HG03439 (cell line): ENCODE measurements around the gene CNTNAP5.

Experiments used
- ATAC-seq: cut with Tn5 transposase; IDR thresholded peaks from one replicate; pipeline ENCODE4 v1.9.1; 2021; ENCODE audit warnings: mild to moderate bottlenecking, moderate library complexity; ENCODE audit not compliant: unreplicated experiment

CNTNAP5 gene

DNA sequence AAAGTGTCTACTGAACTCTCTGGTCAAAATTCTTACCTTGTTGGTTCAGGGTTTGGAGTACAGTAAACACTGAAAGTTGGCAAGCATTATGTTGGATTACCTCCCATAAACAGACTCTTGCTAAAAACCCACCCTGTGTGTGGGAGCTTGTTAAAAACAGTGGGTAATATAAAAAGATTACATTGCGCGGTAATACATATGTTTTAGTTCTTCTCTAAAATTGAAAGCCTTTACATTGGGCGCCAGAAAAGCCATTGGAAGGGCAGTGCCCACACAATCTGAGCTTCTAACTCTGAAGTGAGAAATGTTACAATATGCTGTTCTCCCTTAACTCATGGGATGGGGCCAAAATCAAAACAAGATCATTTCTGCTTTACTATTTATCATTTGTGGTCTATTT is 510.7 kb downstream of the CNTNAP5 start:
- ATAC-seq: no peak

GRCh38 chr2:124536591-124536990 is 511.5 kb downstream of the CNTNAP5 start:
- ATAC-seq: no peak

DNA sequence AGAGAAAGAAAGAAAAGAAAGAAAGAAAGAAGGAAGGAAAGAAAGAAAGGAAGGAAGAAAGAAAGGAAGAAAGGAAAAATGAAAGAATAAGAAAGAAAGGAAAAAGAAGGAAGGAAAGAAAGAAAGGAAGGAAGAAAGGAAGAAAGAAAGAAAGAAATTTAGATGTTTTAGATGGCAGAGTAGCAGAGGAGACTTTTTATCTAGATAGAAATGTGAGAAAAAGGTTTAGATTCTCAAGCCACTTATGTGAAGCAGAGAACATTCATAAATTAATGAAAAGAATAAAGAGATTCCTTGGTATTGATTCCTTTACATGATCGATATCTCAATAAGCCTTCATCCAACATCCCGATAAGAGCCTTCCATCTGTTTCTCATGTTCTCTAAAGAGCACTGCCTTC is 513.5 kb downstream of the CNTNAP5 start:
- no peak for ATAC-seq

GRCh38 chr2:124540805-124541204 is 515.7 kb downstream of the CNTNAP5 start:
- ATAC-seq: no peak

DNA sequence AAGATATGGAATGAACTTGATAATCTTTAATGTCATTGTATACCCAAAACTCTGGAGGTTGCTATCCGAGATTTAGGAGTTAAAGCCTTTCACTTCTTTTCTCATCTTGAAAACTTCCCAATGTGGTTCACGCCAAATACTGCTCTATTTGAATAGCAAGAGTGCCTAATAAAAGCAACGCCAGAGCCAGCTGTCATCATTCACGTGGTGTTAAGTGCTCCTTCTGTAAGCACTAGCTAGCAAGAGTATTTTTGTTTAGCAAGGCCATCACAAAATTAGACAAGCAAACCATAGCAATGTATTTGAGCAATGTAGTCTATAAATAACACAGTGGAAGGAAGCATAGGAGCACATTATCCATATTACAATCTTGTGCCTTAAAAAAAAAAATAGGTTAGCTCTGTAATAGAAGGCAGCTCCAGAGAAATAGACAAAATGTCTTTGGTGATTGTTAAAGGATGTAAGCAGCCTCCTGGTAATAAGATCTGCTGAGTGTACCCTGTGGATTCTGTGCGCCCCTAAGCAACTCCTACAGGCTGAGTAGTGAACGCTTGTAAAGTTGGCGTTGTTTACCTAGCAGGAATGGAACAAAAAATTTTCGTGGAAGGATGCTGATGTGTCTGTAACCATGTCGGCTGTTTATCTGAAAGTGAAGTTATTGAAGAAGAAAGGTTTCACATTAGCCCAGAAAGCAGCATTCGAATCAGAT is 518.0 kb downstream of the CNTNAP5 start:
- ATAC-seq: no peak

DNA sequence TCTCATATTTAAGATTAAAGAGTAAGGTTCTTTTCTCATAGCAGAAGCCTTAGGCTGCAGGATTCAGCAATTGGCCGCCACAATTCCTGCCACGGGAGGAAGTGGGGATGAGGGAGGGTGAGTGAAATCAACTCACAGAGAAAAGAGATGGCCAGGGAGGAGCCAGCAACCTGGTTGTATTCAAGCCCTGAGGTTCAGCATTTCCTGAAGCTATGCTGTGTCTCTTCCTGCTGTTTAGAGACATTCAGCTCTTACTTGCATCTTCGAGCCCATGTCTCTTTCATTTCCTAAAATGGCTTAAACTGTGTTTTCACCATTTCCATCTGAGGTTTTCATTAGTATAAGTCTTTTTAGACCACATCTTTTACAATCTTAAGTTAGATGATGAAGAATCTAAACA is 522.6 kb downstream of the CNTNAP5 start:
- ATAC-seq: no peak

DNA sequence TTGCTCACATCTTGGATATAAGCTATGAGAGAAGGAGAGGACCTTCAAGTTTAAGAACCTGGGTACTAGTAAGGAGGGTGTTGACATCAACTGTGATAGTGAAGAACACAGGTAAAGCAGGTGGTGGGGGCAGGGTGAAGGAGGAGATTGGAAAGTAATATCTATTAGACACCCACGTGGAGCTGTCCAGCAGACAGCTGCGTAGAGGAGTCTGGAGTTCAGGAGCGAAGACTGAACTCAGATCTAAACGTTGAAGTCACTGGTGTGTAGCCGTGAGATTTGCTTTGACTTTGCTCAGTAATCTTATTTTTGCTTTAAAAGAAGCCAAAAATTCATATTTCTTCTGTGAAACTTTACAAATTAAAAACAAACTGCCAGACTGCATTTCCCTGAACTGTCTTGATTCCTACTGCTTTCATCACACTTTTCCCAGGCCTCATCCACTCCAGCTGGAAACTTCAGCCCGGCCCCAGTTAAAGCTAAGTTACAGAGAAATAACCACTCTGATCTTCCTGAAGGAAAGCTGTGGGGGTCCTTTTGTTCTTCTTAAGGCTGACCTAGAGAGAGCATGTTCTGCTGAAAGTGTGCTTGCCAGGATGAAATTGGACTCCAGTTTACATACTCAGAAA is 533.3 kb downstream of the CNTNAP5 start:
- ATAC-seq: no peak

GRCh38 chr2:124559236-124559635 is 534.1 kb downstream of the CNTNAP5 start:
- no peak for ATAC-seq

DNA sequence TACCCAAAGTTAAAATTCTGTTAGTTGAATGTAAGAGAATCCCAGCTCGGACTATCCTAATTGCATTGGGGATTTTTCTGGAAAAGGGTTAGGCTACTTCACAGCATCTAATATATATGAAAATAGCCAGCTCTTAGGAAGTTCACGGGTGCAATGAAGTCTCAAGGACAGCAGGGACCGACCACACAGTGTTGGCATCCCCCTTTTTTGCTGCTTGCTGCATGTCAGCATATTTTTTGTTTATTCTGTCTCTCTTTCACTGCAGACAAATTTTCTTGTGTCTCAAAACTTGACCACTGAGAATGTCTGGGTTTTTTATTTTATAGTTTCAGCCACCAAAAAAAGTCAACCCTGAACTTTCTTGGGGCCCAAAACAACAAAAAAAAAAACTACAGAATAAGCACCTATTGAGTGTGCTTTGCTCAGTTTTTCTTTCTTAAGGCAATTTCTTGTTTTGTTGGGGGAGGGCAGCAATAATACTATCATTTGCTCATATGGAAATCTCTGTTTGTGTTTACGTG is 535.6 kb downstream of the CNTNAP5 start:
- ATAC-seq: no peak

GRCh38 chr2:124561486-124561885 is 536.4 kb downstream of the CNTNAP5 start:
- no peak for ATAC-seq

GRCh38 chr2:124563426-124563825 is 538.3 kb downstream of the CNTNAP5 start:
- ATAC-seq: no peak

- no peak for ATAC-seq
These were observed 541.5 kb downstream of the CNTNAP5 start for GRCh38 chr2:124566518-124566970.

DNA sequence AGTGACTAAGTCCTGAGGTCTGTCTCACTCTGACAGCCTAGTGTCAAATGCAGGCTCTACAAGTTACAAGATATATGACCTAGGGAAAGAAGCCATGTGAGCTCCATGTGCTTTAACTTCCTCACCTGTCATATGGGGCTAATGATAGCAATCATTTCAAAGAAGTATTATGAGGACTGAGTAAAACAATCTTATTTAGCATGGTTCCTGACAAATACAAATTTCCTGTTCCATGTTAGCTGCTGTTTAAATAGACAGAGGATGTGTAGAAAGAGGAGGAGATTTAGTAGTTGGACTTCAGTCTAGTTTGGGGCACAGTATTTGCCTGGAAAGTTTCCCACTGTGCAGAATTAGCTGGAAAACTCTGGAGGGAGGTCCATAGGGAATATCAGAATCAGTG is 545.8 kb downstream of the CNTNAP5 start:
- ATAC-seq: no peak

DNA sequence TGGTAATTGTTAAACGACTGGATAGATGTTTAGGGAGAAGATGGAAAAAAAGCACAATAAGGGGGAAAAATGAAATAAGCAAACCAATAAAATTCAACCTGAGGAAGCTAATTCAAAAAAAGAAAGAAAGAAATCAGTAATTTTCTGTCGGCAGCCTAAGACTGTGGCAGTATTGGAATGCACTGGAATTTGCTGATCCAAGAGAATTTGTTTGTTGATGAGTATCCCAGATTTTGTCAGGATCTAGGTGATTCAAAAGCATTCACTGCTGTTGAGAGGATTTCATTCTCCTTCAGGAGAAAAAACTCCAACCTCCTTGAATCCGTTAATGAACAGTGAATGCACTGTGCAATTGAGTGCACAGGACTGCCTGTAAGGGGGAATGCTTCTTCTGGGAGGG is 546.7 kb downstream of the CNTNAP5 start:
- no peak for ATAC-seq

DNA sequence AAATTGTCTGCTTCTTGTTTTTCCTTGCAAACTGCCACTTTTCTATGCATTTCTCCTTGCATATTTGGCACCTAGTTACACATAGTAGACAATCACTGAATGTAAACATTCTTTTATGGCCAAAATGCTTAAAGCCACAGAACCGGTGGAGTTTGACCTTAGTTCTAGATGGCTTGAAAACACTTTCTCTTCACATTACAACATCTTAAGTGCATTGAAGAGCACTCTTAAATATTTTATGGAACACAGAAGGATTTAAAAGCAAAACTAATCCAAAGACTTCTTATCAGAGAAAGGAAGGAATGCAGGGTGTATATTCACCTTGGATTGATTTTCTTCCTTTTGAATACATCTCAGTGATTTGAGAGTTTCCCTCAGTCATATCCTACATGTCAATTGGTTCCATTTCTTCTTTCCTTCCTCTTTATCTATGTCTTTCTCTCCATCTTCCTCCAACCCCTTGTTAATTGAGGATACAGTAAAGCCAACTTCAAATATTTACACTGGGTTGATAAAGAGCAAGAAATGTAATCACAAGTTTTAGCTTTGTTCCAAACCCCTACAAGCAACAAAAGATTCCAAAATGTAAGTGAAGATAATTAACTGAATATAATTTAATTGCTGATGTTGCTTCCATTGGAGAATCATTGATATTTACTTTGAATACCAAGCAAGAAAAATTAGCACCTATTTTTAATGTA is 548.0 kb downstream of the CNTNAP5 start:
- ATAC-seq: no peak

DNA sequence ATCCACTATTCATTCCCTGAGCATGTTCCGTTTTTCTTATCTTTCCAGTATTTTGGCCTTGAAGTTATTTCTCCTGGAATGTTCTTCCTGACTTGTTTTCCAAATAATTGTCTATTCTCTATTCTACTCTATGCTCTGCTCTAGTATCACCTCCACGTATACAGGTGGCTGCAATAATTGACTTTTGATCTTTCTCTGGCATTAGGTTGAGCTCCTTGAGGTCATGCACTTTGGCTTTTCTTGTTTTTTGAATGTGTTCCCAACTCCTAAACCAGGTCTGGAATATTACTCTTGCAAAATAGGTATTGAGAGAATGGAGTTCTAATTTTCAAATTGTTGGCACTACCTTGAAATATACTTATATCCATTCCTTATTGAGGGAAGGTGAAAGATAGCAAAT is 550.4 kb downstream of the CNTNAP5 start:
- no peak for ATAC-seq

GRCh38 chr2:124580263-124580662 is 555.2 kb downstream of the CNTNAP5 start:
- ATAC-seq: no peak

DNA sequence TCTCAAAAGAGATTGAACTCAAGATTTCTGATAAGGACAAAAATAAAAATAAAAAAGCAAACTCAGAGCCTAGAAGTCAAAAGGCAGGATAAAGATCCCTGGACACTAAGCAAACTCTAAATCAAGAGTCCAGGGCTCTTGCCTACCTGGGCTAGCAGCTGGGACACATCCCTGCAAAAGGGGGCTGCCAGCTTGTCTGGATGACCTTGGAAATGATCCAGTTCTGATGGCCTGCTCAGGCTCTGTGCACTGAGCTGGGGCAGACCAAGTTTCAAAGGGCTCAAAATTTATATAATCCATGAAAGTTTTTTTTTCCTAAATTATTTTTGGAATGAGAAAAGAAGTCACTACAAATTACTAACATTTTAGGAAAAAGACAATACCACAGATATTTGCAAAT is 557.3 kb downstream of the CNTNAP5 start:
- ATAC-seq: no peak

DNA sequence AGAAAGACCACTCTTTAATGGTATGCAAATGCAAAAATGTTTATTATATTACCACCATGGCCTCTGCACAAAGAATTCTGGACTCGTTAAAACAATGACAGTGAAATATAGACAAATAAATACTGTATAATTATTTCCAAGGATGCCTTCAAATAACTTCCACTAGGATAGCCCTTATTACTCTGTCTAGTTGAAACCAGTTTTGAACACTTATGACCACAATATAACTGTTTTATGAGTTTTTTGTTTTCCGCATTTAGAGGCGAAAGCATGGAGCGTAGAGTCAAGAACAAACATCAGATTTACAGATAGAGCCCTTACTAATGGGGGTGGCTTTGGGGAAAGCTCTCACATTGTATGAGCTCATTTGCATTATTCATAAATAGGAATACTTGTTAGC is 559.5 kb downstream of the CNTNAP5 start:
- no peak for ATAC-seq

DNA sequence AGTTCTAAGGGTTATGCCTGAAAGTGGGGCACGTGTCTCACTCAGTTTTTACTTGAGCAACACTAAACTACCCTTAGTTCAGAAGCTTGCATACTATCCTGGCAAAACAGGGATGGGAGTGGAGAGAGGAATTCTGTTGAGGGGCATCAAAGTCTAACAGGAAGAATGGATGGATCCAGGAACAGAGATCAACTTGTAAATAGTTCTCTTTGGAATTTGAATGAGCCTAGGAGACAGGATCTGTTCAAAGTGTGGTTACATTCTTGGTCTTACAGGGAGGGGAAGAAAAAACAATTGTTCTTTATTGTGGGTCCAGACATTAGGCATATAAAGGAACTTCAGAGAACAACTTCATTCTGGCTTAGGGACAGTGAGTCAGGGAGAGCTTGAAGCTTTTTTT is 560.2 kb downstream of the CNTNAP5 start:
- ATAC-seq: no peak

DNA sequence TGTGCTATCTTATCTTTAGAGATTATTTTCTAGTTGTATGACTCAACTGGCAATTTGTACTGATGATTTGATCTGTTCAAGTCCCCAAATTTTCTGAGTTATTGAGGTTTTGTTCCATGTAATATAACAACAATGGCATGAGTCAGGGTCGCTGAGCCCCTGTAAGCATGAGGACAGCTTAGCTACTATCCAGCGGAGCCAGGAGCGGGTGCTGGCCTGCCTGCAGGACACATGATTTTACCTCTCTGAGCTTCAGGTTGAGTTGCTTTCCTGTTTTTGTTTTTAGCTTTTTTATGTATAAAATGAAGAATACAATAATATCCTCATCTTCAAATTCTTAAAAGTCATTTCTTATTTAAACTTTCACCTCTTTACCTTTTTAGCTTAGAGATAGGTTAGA is 561.1 kb downstream of the CNTNAP5 start:
- ATAC-seq: no peak

DNA sequence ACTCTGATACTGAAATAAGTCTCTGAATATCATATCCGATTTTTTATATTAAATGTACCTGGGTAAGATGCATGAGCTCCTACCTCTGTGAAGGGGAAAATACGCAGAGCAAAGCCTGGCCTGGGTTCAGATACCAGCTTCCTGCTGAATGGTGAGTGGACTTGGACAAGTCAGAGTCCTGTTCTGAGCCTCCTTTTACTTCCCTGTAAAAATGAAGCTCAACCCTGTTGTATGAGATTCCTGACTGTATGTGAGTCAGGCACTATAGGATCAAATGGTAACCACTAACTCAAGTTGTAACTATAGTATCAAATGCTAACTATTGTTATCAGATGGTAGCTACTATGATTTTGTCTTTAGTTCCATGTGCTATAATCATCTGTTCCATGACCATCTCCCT is 561.7 kb downstream of the CNTNAP5 start:
- ATAC-seq: no peak
